Activated CD4-positive, CD25-positive, alpha-beta regulatory T cell (primary cell): ENCODE data around the gene PDZD8.
"Not testable (repeated sequence)": the region's sequence is repeated elsewhere in the genome, so short reads cannot be mapped to it uniquely, and the experiment has no call there.

Experiments used
- DNase-seq, 4 experiments: peaks; one replicate each; lab custom pipeline; 2025; lab: John Stamatoyannopoulos, UW

Gene PDZD8

DNA sequence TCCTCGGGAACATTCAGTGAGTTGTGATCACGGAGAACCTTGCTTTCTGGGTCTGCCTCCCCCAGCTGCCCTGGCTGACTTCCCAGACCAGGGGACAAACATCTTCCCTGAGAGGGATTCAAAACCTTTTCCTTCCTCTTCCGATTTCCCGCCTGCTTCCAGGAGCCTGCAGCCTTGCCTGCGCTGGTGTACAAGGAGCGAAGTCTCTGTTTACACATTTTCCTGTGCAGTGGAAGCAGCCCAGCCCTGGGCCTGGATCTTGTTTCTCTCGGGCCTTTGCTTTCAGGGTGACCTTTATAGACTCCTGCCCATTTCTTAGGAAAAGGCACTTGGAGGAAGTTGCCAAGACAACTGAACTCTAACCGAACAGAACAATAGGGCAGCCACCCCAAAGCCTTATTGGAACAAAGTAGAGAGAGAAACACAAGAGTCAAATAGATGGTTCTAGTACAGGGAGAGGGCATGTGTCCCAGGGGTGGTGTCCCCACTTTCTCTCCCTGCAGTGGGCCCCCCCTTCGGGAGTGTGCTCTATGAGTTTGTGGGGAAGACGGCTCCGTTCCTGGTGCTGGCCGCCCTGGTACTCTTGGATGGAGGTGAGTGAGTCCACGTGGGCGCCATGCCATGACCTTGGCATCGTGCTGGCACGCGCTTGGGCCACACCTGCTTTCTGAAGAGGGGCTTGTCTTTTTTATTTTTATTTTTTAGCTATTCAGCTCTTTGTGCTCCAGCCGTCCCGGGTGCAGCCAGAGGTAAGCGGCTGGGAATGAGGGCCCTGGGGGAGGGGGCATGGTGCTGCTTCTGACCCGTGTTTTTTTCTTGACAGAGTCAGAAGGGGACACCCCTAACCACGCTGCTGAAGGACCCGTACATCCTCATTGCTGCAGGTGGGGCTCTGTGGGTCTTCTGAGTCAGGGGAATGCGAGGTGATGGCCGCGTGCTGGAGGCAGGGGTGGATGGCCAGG lies 120.2 kb downstream of the PDZD8 start:
- no peak for DNase-seq

GRCh38 chr10:117254338-117254737 lies 120.9 kb downstream of the PDZD8 start:
- no peak for DNase-seq

- no peak for DNase-seq
These were observed 121.3 kb downstream of the PDZD8 start for GRCh38 chr10:117253908-117254307.

- DNase-seq: no peak
These were observed 124.8 kb downstream of the PDZD8 start for GRCh38 chr10:117250411-117250810.

DNA sequence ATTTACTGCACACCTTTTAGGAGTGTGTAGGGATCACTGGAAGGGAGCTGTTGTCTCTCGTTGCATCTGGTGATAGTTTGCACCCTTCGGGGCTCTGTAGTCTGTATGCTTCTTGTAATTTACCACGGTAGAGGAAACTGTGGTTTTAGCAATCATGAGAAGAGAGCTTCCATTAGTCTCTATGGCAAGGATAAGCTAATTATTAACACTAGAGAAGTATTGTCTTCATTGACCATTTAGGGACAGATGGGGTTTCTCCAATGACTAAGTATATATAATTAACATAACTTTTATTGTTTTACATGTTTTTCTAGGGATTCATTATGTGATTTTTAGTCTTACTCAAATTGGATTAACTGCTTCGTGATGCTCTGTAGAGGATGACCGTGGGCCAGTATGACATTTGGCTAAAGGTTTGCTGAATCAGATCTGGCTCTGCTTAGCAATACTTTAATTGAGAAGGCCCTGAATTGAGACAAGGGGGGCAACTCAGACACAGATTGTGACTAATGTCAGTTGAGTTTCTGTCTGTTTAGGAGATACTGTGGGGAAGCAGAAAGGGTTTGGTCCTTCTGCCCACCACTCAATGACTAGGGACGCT lies 125.6 kb downstream of the PDZD8 start:
- no peak for DNase-seq

DNA sequence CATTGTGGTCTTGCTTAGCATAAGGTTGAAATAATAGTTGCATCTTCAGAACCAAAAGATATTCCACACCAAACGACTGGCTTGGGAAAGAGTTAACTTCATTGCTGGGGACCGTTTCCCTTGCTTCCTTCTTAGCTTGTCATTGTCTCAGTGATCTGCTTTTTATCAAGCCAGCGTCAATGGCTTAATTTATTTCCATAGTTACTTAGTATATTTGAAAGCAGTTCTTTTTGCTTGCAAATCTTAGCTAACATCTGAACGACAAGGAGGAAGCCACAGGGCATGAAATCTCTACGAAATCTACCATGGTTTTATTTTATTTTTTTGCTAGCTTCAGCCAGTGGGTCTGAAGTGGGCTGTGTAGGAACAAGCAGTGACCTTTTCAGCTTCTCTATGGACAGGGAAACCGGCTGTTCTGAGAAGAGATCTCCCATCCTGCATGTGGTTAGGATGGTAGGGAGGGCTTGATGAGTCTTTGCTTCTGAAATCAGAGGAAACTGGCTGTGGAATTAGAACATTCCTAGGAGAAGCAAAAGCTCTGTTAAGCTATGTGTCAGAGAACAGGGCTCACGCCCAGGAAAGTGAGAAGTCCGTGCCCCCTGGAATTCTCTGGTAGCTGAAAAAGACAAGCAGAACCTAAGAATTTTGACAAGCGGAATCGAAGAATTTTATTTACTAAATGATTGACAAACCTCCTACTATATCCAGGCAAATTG lies 126.3 kb downstream of the PDZD8 start:
- no peak for DNase-seq

DNA sequence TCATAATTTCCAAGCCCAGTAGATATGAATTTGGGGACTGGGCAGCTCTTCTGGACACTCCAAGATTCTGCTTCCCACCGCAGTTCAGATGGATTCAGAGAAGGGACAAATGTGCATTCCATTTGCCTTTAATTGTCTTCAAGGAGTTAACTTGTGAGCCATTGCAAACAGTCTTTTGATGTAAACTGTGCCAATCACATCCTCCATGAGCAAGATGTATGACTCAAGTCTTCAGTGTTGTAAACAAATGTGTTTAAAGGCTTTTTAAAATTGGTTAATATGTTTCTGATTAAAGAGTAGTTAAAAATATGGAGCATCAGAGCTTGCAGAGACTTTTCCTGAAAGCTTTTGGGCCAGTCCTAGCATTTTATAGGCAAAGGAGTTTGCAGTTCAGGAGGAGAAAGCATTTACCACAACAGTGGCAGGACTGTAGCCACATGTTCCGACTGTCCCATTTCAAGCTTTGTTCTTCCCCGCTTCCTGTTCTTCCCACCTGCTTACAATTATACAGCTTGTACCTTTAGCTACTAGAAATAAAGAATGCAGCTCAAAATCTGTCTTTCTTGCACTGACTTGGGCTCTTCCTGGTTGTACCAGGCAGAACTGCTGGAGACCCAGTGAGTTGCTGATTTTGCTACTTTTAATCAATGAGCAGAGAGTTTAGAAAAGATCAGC lies 128.1 kb downstream of the PDZD8 start:
- no peak for DNase-seq

- DNase-seq: no peak
These were observed 132.8 kb downstream of the PDZD8 start for GRCh38 chr10:117242463-117242832.

DNA sequence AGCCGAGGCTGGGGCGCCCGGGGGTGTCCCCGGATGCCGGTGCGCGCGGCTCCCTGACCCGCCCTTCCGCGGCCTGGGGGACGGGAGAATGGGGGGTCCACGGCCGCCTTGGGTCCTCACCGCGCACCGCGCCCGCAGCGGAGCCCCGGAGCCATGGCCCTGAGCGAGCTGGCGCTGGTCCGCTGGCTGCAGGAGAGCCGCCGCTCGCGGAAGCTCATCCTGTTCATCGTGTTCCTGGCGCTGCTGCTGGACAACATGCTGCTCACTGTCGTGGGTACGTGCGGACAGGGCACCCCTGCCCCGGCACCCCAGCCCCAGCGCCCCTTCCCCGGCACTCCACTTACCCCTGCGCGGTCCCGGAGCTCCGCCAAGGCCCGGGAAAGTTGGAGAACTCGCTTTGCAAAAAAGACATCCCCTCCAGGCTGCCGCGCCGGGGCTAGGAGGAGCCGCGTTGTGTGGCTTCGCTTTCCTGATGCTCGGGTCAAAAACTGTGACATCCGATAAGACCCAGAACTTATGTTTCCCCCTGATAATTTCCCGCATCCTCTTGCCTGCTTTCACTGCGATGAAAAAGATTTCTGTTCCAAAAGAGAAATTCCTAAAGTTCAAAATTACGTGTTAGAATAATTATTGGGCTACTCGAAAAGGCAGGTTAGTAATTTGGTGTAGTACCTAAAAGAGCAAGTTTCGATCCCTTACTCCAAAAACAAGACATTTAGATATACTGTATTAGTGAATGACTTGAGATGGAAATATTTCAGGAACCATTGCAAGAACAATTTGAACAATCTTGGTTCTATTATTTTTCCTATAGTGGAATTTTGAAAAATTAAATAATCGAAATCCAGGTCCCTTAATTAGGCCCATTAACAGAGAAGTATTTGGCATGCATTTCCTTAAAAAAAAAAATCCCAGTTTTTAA lies 133.4 kb downstream of the PDZD8 start:
- DNase-seq: no peak

- DNase-seq: no peak
These were observed 134.4 kb downstream of the PDZD8 start, which contains the start of gene SLC18A2 for GRCh38 chr10:117240621-117241529. Gene SLC18A2 (plus strand): TSS chr10:117241114. CDS start chr10:117241694, 580 bp downstream.

DNA sequence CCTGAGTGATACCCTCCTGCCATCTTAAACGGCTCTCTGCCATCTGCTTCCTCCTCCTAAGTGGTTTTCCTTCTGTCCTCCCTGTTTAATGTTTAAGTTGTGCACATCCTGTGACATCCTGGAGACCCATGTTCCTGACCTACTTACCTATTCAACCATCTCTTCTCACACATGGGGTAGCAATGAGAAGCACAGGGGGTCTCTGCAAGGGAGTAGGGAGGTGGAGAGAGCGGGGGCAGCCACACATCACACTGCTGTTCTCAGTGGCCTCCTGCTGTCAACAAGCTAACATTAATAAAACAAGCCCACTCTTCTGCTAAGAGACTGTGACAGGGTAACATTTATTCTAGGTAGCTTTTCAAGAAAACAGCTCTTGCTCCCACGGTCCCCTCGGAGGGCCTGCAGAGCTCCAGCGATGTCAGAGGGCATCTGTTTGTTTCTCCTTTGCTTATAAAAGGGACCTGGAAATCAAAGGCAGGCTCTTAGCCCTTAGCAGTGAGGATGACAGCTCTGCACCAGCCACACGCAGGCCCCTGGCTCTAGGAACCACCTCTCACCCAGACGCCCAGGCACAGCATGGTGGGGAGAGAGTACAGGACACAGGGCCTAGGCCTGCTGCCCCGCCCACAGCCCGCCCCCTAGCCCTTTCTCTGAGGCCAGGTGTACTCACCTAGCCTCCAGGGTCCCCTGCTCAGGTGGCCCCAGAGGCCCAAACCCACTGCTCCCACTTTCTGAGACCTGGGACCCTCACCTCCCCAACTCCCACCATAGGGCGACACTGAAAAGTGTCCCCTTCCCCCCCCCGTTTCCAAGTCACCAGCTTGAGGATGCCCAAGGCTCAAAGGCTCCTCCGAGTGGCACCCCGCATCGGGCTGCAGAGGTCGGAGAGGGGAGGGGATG lies 135.3 kb downstream of the PDZD8 start:
- no peak for DNase-seq

- no peak for DNase-seq
These were observed 136.2 kb downstream of the PDZD8 start for GRCh38 chr10:117239051-117239450.

DNA sequence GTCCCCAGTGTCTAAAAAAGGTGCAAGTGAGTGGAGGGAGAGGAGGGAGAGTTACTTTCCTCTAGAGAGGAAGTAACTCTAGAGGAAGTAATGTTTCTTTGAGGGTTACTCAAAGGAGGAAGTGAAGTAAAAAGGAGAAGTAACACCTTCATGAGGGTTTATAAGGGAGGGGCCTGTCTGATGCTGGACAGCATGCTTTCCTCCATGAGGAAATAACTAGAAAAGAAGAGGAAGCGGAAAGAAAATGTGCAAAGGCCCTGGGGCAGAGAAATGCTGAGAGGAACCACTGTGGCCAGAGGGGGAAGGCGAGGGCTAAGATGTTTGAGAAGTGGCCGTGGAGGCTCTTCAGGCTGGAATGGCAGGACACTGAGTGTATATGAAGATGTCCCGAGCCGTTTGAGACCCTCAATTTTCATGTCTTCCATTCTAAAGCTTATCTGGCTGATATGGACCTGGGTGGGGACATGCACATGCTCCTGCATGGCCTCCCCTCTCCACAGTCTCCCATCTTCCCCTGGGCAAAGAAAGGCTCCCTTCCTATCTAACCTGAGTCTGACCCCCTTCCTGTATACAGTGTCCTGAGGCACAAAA lies 137.7 kb downstream of the PDZD8 start:
- DNase-seq: no peak

GRCh38 chr10:117230107-117230506 lies 145.1 kb downstream of the PDZD8 start:
- not testable (repeated sequence) for DNase-seq

DNA sequence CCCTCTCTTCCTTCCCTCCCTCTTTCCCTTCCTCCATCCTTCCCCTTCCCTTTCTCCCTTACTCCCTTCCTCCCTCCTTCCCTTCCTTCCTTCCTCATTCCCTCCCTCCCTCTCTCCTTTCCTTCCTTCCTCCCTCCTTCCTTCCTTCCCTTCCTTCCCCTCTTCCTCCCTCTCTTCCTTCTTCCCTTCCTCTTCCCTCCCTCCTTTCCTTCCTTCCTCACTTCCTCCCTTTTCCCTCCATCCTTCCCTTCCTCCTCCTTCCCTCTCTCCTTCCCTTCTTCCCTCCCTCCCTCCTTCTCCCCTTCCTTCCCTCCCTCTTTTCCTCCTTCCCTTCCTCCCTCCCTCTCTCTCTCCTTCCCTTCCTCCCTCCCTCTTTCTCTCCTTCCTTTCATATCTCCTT lies 147.0 kb downstream of the PDZD8 start:
- no peak for DNase-seq
